Subcutaneous abdominal adipose tissue (tissue), 5 donors: ENCODE measurements around the gene CDYL.

Source experiments
- H3K27ac ChIP-seq: one replicate; pipeline ENCODE4 v1.7.0; 2013; ENCODE audit warnings: low read depth, mild to moderate bottlenecking, inconsistent platforms, low read length, moderate library complexity
- H3K27me3 ChIP-seq, 5 donors: one replicate each; pipeline ENCODE4 v1.7.0; 2013; ENCODE audit warnings: low read length in 5 of 5, inconsistent platforms in 1 of 5; ENCODE audit not compliant: control insufficient read depth in 5 of 5, insufficient read depth in 4 of 5
- H3K36me3 ChIP-seq, 5 donors: one replicate each; pipeline ENCODE4 v1.7.0; 2013; ENCODE audit warnings: low read length in 5 of 5; ENCODE audit not compliant: control insufficient read depth in 5 of 5, insufficient read depth in 5 of 5
- H3K4me1 ChIP-seq, 5 donors: one replicate each; pipeline ENCODE4 v1.7.0; 2013; ENCODE audit warnings: low read length in 5 of 5, mild to moderate bottlenecking in 3 of 5, moderate library complexity in 1 of 5; ENCODE audit not compliant: control insufficient read depth in 5 of 5, insufficient read depth in 5 of 5
- H3K4me3 ChIP-seq, 5 donors: one replicate each; pipeline ENCODE4 v1.7.0; 2013; ENCODE audit warnings: low read length in 5 of 5, low read depth in 1 of 5
- H3K9ac ChIP-seq, 5 donors: one replicate each; pipeline ENCODE4 v1.7.0; 2013; ENCODE audit warnings: low read length in 5 of 5, mild to moderate bottlenecking in 4 of 5, moderate library complexity in 3 of 5
- H3K9me3 ChIP-seq, 5 donors: one replicate each; pipeline ENCODE4 v1.7.0; 2013; ENCODE audit warnings: low read length in 5 of 5; ENCODE audit not compliant: control insufficient read depth in 5 of 5
- donor health status: healthy.
- donor health status: healthy.
- donor health status: healthy.
- donor health status: healthy.
- donor health status: healthy.

CDYL gene

DNA sequence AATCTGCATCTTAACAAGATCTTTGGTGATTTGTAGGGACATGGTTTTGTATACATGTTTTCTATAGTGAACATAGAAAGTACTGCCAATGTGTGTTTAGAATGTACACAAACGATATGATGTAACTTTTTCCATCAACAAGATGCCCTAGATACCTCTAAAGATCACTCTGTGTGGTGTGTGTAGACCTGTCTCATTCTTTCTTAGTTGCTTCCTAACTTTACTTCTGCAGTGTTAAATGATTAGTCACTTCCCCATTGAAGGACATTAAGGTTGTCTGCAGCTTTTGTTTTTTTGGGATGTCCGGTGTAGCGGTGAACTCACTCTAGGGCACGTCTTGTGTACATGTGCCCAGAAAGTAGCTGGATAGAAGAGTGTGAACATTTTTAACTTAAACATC, 35.9 kb downstream of the CDYL start:
- Histone ChIP-seq H3K4me3 (no peak overlapping the region), H3K4me1 (peaks cover 0 to 17% (median 6%) of the 10 kb centered on the region in 5 donors), H3K27ac (no peak overlapping the region), H3K9me3 (no peaks in the 10 kb centered on the region), H3K9ac (no peak overlapping the region), H3K27me3 (no peaks in the 10 kb centered on the region), H3K36me3 (no peaks in the 10 kb centered on the region)

DNA sequence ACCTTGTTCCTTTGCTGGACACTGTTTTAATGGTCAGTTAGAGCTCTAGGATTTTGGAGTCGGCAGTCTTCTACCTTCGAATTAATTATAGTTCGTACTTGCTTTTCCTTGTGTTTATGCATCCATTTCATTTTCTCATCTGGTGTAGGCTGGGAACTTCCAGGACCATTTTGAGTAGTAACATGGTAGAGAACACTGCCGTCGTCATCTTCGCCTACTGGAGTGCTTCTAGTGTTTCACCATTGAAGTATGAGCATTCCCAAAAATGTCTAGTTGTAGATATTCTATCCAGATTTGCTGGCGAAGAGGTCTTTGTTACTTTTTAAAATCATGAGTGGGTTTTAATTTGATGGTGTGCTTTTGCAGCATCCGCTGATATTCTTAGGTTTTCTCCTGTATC, 36.9 kb downstream of the CDYL start:
- H3K9ac ChIP-seq = no peak overlapping the region
- no peaks in the 10 kb centered on the region for H3K36me3 ChIP-seq
- peaks cover 0 to 17% (median 6%) of the 10 kb centered on the region in 5 donors for H3K4me1 ChIP-seq
- H3K27me3 ChIP-seq = no peaks in the 10 kb centered on the region
- no peak overlapping the region for H3K27ac ChIP-seq
- no peaks in the 10 kb centered on the region for H3K9me3 ChIP-seq
- H3K4me3 ChIP-seq = no peak overlapping the region

DNA sequence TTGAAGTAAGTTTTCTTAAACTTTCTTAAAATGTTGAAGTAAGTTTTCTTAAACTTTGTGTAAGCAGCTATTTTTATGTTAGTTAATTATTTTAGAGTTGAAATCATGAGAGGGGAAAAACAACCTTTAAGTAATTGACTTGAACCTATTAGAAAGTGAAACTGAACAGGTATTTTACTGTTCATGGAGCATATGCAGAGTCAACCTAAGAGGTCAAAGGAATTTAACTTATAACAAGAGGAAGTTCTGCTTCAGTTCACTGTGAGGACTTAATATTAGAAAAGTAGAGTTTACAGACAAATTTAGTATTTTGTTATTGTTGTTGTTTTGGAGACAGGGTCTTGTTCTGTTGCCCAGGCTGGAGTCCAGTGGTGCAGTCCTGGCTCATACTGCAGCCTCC, 38.0 kb downstream of the CDYL start:
- Histone ChIP-seq H3K4me1 (peaks cover 0 to 17% (median 6%) of the 10 kb centered on the region in 5 donors), H3K4me3 (no peak overlapping the region), H3K9ac (no peak overlapping the region), H3K36me3 (no peaks in the 10 kb centered on the region), H3K27ac (no peak overlapping the region), H3K9me3 (no peaks in the 10 kb centered on the region), H3K27me3 (no peaks in the 10 kb centered on the region)

DNA sequence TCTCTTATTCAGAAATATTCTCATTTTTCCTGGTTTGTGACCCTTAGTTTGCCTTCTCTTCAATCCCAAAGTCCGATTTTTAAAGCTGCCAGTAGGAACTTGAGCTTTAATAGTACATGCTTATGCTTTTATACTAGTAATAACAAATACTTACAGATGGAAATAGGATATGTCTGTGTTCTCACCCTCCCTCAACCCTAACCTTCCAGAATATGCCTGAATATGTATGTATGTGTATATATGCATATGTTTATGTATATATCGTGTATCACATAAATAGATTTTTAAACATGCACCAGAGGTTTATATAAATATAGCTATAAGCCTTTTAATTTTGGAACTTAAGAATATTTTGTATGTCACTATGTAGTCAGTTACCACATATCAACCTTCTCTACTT, 38.8 kb downstream of the CDYL start:
- Histone ChIP-seq H3K36me3 (no peaks in the 10 kb centered on the region), H3K27ac (no peak overlapping the region)

DNA sequence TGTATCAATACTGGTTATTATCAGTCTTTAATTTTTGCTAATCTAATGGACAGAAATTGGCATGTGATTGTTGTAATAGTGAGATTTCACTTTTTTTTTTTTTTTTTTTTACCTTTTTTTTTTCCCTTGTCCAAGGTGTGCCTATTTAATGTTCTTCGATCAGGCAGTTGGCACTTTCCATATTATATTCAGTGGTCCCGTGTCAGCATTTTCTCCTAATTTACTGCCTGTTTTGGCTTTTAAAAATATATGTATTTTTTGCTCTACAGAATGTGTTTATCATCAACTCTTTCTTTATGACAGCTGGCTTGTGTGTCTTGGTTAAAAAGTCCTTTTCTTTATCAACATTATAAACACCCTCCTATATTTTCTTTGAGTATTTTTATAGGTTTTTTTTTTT, 39.4 kb downstream of the CDYL start:
- no peaks in the 10 kb centered on the region for H3K9me3 ChIP-seq
- H3K4me1 ChIP-seq = peaks cover 0 to 17% (median 4%) of the 10 kb centered on the region in 5 donors
- H3K27ac ChIP-seq = no peak overlapping the region
- no peaks in the 10 kb centered on the region for H3K27me3 ChIP-seq
- H3K36me3 ChIP-seq = no peaks in the 10 kb centered on the region
- no peak overlapping the region for H3K4me3 ChIP-seq
- no peak overlapping the region for H3K9ac ChIP-seq

More for the DNA sequence above, 38.8 kb downstream of the CDYL start:
- no peak overlapping the region for H3K4me3 ChIP-seq
- H3K9me3 ChIP-seq = no peaks in the 10 kb centered on the region
- H3K27me3 ChIP-seq = no peaks in the 10 kb centered on the region
- H3K4me1 ChIP-seq = peaks cover 0 to 17% (median 6%) of the 10 kb centered on the region in 5 donors
- H3K9ac ChIP-seq = no peak overlapping the region

DNA sequence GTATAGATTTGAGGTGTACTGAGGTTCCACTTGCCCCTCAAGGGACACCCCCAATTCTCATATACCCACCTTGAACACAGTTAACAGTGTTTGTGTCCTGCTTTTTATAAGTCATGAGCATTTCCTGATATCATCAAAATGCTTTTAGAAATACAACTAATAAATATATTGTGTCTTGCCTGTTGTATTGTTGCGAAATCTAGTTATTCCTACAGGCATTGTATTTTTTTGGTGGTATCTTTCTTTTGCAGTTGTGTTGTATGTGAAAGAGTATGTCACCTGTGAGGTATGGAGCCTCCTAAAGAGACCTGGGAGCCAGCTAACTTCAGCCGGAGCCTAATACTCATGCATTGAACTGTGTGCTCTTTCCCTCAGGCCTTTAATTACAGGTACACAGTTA, 40.7 kb downstream of the CDYL start:
- H3K9ac ChIP-seq = no peak overlapping the region
- H3K4me3 ChIP-seq = no peak overlapping the region

DNA sequence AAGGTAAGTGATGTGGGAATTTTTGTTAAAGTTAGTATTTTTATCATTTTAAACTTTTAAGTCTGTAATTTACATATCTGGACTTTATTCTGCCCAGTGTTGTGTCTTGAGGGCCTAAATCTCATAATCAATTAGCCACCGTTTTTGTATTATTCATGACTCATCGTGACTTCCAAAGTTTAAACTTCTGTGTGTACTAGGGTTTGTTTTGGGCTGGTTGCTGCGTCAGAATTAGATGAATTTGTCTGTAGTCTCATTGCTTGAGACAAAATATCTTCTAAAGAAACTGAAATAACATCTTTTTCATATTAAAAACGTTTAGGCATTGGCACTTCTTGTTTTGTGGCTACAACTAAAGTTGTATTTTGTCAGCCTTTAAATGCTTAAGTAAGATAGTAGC, 41.3 kb downstream of the CDYL start:
- no peaks in the 10 kb centered on the region for H3K27me3 ChIP-seq
- H3K4me3 ChIP-seq = no peak overlapping the region
- H3K9me3 ChIP-seq = no peaks in the 10 kb centered on the region
- H3K27ac ChIP-seq = no peak overlapping the region
- H3K4me1 ChIP-seq = peaks cover 0 to 8% (median 4%) of the 10 kb centered on the region in 5 donors
- H3K36me3 ChIP-seq = no peaks in the 10 kb centered on the region
- H3K9ac ChIP-seq = no peak overlapping the region

More for the DNA sequence above, 40.7 kb downstream of the CDYL start:
- no peaks in the 10 kb centered on the region for H3K27me3 ChIP-seq
- no peaks in the 10 kb centered on the region for H3K36me3 ChIP-seq
- peaks cover 0 to 10% (median 0%) of the 10 kb centered on the region in 5 donors for H3K4me1 ChIP-seq
- no peak overlapping the region for H3K27ac ChIP-seq
- no peaks in the 10 kb centered on the region for H3K9me3 ChIP-seq

DNA sequence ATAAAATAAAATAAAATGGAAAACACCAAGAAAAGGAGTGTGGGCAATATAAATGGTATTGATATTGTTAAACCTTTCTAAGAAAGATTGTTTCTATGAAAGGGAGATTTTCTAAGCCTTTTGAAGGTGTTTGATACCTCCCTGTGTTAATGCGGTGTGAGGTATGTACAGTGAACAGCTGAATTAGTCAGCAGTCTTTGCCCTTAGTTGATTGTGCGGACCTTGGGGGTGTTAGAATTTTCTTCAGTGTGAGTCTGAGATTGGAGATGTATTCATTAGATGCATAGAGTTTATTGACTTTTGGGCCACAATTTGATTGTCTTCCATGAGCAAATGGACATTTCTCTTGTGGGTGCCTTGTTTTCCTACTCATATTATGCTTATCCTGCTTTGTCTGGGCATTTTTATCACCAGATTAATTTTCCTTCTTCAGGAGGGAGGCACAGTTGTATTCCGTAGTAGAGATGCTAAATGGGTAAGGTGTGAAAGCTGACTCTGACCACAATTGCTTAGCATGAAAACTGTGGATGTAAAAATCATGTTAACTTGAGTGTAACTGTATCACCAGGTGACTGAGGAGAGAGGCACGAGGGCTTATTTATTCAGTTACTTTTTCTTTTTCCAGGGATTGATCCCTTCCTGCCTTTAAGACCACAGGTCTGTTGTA, 42.2 kb downstream of the CDYL start:
- no peaks in the 10 kb centered on the region for H3K9me3 ChIP-seq
- no peaks in the 10 kb centered on the region for H3K27me3 ChIP-seq
- no peak overlapping the region for H3K27ac ChIP-seq
- no peak overlapping the region for H3K9ac ChIP-seq
- H3K36me3 ChIP-seq = no peaks in the 10 kb centered on the region
- H3K4me1 ChIP-seq = peaks cover 0 to 9% (median 5%) of the 10 kb centered on the region in 5 donors
- no peak overlapping the region for H3K4me3 ChIP-seq

DNA sequence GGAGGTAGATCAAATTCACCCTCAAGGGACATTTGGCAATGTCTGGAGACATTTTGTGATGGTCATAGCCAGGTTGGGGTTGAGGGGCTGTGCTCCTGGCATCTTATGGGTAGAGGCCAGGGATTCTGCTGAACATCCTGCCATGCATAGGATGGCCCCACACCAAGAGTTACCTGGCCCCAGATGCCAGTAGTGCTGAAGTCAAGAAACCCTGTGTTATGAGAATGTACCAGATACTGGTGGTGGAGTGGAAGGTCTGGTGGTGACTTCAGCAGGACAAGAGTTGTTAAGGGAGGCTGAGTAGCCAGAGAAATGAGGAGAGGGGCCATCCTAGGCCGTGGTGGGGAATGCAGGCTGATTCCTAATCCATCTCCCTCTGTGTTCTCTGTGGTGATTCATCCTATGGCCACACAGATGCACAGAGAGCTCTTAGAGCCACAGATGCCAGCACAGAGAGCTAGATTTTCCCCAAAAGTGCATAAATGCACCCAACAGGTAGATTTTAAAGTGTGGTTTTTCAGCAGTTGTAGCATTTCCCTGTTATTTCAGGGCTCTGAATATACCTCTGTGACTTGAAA, 43.6 kb downstream of the CDYL start:
- H3K27me3 ChIP-seq = no peaks in the 10 kb centered on the region
- no peak overlapping the region for H3K27ac ChIP-seq
- H3K36me3 ChIP-seq = no peaks in the 10 kb centered on the region
- H3K4me1 ChIP-seq = peaks cover 0 to 9% (median under 1%) of the 10 kb centered on the region in 5 donors
- no peak overlapping the region for H3K9ac ChIP-seq
- no peaks in the 10 kb centered on the region for H3K9me3 ChIP-seq
- no peak overlapping the region for H3K4me3 ChIP-seq

DNA sequence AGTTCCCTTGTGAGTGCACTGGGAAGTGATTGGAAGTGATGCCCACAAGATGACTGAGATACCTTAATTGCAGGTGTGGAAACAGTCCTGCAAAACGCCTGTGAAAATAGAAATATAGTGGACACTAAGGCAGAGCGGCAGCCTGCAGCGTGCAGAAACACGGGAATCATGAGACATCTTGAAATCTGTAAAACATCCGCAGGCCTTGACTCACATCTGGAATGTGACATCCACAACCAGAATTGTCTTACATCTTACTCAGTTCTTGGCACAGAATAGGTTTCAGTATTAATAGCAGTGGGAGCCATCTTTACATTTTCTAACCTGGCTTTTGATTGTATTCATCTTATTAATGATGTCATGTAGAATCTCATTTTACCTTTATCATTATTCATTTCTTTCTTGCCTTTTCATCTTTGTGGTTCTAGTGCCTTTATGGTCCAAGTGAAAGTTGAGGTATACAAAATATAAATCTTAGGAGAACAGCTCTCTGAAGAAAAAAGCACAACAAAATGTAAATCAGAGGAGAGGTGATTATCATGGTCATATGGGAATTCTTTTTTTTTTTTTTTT, 44.6 kb downstream of the CDYL start:
- Histone ChIP-seq H3K36me3 (no peaks in the 10 kb centered on the region), H3K27me3 (no peaks in the 10 kb centered on the region), H3K4me1 (peaks cover 0 to 9% (median 0%) of the 10 kb centered on the region in 5 donors), H3K4me3 (no peak overlapping the region), H3K9ac (no peak overlapping the region), H3K27ac (no peak overlapping the region), H3K9me3 (peaks cover 0 to 2% (median 0%) of the 10 kb centered on the region in 5 donors)
